NCI-H1092 treated with DMSO at 0.1 percent for 48 hours (cell line): ENCODE data around the gene ZMYND8.
"Not testable (repeated sequence)": the region's sequence is repeated elsewhere in the genome, so short reads cannot be mapped to it uniquely, and the experiment has no call there.

Experiments used
- DNase-seq: peaks from one replicate; lab custom pipeline; 2025; lab: John Stamatoyannopoulos, UW

Gene ZMYND8

DNA sequence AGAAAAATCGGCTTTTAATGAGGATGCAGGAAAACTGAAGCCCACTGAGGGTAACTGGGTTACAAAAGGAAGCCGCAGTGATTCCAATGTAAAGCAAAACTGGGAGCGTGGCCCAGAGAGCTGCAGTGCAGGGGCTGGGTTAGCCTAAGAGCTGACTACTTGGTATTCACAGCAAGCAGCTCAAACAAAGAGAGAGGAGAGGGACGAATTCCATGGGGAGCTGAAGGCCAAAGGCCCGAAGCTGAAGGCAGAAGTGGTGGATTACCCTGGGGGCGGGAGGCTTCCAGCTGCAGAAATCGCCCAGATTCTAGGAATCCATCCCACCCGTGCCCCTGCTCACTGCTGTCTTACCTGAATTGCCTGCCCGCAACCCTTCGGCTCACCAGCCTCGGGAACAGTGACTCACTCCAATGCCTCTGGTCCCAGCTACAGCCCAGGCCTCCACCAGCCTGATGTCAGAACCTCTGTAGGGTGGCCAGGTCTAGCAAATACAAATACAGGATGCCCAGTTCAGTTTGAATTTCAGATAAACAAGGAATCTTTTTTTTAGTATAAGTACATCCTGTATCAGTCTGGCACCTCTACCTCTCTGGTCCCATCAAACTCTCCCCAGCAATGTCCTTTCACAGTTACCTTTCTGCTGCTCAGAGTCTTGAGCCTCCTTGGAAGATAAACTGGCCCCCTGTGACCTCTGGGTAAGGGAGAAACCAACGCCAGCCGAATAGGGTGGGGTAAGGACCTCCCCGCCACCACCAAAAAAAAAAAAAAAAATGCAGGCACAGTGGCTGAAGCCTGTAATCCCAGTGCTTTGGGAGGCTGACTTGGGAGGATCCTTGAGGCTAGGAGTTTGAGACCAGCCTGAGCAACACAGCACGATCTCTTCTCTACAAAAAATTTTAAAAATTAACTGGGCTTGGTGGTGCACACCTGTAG lies 14.6 kb upstream of the ZMYND8 start:
- DNase-seq, result no peak

DNA sequence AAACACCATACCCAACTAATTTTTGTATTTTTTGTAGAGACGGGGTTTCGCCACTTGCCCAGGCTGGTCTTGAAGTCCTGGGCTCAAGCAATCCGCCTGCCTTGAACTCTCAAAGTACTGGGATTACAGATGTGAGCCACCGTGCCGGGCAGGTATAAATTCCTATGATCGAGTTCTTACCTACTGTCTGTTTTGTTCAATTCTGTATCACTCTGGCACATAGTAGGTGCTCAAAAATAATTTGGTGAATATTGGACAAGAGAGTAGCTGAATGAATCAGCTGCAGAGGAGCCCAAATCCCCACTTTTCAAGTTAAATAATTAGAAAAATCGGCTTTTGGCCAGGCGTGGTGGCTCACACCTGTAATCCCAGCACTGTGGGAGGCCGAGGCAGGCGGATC lies 13.7 kb upstream of the ZMYND8 start:
- no peak for DNase-seq

GRCh38 chr20:47368301-47368700 lies 11.8 kb upstream of the ZMYND8 start:
- DNase-seq, result no peak

DNA sequence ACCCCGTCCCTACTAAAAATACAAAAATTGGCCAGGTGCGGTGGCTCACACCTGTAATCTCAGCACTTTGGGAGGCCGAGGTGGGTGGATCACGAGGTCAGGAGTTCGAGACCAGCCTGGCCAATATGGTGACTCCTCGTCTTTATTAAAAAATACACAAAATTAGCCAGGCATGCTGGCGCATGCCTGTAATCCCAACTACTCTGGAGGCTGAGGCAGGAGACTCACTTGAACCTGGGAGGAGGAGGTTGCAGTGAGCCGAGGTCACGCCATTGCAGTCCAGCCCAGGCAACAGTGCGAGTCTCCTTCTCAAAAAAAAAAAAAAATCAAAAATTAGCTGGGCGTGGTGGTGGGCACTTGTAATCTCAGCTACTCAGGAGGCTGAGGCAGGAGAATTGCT lies 9.8 kb upstream of the ZMYND8 start:
- DNase-seq, result not testable (repeated sequence)

DNA sequence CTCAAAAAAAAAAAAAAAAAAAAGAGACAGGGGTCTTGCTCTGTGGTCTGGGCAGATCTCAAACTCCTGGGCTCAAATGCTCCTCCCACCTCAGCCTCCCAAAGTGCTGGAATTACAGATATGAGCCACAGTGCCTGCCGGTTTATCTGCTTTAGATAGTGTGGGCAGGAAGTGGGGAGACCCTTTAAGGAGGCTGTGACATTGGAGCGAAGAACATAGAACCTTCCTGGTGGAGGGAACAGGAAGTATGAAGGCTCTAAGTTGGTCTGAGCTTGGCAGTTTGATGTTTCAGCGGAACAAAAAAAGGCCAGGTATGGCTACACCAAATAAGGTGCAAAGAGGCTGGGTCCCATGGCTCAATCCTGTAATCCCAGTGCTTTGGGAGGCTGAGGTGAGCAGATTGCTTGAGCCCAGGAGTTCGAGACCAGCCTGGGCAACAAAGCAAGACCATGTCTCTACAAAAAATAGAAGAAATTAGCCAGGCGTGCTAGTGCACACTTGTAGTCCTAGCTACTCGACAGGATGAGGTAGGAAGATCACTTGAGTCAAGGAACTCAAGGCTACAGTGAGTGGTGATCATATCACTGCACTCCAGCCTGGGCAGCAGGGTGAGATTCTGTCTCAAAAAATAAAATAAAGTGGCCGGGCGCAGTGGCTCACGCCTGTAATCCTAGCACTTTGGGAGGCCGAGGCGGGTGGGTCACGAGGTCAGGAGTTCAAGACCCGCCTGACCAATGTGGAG lies 8.7 kb upstream of the ZMYND8 start:
- DNase-seq, result no peak

GRCh38 chr20:47362361-47363219 lies 6.1 kb upstream of the ZMYND8 start:
- no peak for DNase-seq

- DNase-seq, result peak; percentile 56
These were observed 4.8 kb upstream of the ZMYND8 start for GRCh38 chr20:47361057-47361915.

DNA sequence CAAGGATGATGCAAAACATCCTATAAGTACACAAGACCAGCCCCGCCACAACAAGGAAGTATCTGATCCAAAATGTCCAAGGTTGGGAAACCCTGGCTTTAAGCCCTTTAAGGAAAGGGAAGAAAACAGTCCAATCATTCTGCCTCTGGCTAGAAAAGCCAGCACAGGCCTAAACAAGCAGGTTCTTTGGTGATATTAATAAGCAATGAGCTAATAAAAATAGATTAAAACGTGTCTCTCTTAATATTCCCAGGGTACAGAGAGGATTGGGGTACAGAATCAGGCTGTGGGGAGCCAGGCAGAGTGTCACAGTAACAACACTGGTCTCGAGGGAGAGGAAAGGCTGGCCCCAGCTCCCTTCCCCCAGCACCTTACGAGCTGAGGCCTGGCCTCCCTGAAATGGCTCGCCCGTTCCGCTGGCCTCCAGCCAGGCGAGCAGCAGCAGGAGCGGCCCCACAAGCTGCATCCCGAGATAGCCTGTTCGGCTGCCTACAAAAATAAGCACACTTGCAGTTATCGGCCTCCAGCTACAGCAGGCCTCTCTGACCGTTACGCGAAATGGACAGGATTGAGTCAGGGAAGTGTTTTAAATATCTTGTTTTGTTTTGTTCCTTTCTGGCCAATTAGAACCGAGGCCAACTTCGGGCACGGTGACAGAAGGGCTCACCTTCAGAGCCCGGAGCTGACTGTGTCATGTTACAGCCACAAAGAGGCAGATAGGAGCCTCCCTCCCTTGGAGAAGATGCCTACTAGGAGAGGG lies 4.0 kb upstream of the ZMYND8 start:
- peak; percentile 92 for DNase-seq

GRCh38 chr20:47359530-47360296 lies 3.2 kb upstream of the ZMYND8 start:
- no peak for DNase-seq

GRCh38 chr20:47358672-47359529 lies 2.4 kb upstream of the ZMYND8 start:
- peak; percentile 70 for DNase-seq

GRCh38 chr20:47358039-47358671 lies 1.7 kb upstream of the ZMYND8 start:
- DNase-seq, result peak; percentile 75

DNA sequence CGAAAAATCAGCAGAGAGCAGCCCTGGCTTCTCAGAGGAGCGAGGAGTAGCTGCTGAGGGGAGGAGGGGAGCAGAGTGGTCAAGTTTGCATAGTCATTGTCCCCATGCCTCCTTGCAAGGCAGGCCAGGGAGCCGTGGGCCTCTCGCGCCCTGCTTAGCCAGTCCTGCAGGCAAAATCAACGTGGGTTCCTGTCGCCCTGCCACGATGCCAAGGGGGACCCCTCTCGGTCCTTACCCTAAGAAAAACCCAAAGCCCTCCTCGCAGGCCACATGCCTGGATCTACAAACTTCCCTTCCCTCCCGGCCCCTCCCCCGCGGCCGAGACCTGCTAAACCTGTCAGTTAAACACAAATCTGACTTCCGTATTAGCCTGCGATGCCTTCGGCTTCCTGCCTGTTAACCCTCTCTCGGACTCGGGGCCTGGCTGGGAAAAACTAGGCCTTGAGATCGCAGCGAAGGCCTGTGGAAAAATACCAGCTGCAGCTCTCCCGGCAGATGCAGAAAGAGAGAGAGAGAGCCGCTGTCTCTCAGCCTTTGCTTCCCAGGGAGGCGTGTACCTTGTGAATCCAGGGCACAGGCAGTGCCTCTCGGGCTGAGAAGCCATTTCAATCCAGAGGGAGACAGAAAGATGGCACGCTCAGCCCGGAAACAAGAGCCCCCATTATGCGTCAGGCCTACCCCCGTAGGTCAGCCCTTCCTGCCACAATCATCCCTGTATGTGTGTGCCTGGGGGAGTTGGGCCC lies 968 bp upstream of the ZMYND8 start:
- peak; percentile 90 for DNase-seq

GRCh38 chr20:47356220-47356525 lies 326 bp downstream of the ZMYND8 start:
- DNase-seq, result no peak

DNA sequence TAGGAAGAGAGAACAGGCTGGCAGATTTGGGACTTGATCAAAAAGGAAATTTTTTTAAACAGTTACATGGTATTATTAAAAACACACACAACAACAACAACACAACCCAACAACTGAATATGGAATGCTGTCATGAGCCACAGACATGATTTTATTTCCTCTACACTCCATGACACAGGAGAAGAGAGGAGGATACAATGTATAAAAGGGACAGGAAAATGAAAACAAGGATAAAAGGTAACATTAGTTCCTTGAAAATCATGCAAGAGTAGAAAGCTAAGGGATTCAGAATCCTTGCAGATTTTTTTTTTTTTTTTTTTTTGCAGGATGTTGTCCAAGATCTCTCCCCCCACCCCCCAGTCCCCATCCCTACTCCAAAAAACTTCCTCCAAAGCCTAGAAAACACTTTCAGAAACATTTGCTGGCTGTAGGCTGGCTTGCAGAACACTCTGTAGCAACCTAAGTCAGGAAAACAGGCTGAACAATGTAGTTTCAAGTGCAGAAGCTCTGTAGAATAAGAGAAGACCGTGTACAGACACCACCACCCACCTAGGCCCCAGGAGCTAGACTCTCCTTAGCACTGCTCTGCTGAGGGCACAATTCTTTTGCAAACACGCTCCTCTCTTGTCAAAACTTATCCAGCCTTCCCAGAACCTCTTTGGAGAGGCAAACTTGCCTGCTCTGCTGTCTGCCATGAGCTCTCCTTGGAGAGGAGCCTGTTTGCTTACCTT lies 845 bp downstream of the ZMYND8 start:
- DNase-seq, result peak; percentile 60

GRCh38 chr20:47354714-47355488 lies 1.6 kb downstream of the ZMYND8 start:
- DNase-seq, result peak; percentile 19

GRCh38 chr20:47354464-47354713 lies 2.1 kb downstream of the ZMYND8 start:
- no peak for DNase-seq
